GM12878 (cell line): ENCODE data around the gene CMTM1. TPM values are rescaled to one million over a fixed set of nuclear protein-coding genes. Genes with fewer than 3 reads are reported as not detected.
A peak's percentile ranks its signal among the peaks of the same experiment; 100 is the strongest.

ENCODE experiments used
- E4F1 ChIP-seq: fragments of 450-650 bp; IDR thresholded peaks from 2 replicates; pipeline ENCODE4 v1.6.1; 2018; ENCODE audit warnings: borderline replicate concordance, mild to moderate bottlenecking; ENCODE audit not compliant: partially characterized antibody
- FOXM1 ChIP-seq: IDR thresholded peaks from 2 replicates; pipeline ENCODE4 v1.6.1; 2012; ENCODE audit warnings: low read depth, mild to moderate bottlenecking, inconsistent platforms, low read length, moderate library complexity
- HCFC1 ChIP-seq: fragments of 150-350 bp; IDR thresholded peaks from 2 replicates; pipeline ENCODE4 v1.6.1; 2014; ENCODE audit warnings: low read length
- MEF2A ChIP-seq: IDR thresholded peaks from 2 replicates; pipeline ENCODE4 v1.6.1; 2011; ENCODE audit warnings: low read depth, mild to moderate bottlenecking, low read length, moderate library complexity; ENCODE audit not compliant: insufficient read depth
- MEF2B ChIP-seq: fragments of 450-650 bp; IDR thresholded peaks from 2 replicates; pipeline ENCODE4 v1.6.1; 2018; ENCODE audit warnings: mild to moderate bottlenecking, moderate library complexity; ENCODE audit not compliant: partially characterized antibody, poor library complexity, severe bottlenecking
- NRF1 ChIP-seq: conservative IDR thresholded peaks from 2 replicates; pipeline ENCODE4 v1.6.1; 2011; ENCODE audit warnings: mild to moderate bottlenecking, low read depth, low read length, improper control_type of control experiment
- RB1 ChIP-seq: fragments of 450-650 bp; formaldehyde crosslinking; IDR thresholded peaks from 2 replicates; pipeline ENCODE4 v1.6.1; 2017; ENCODE audit warnings: mild to moderate bottlenecking, borderline replicate concordance
- RUNX3 ChIP-seq: IDR thresholded peaks from 2 replicates; pipeline ENCODE4 v1.6.1; 2012; ENCODE audit warnings: low read length, inconsistent platforms
- SUZ12 ChIP-seq: fragments of 200-600 bp; sonication (generic); IDR thresholded peaks from one replicate; pipeline ENCODE4 v1.6.1; 2018; ENCODE audit warnings: antibody characterized with exemption, mild to moderate bottlenecking; ENCODE audit not compliant: unreplicated experiment
- TAF1 ChIP-seq: IDR thresholded peaks from 2 replicates; pipeline ENCODE4 v1.6.1; 2011; ENCODE audit warnings: mild to moderate bottlenecking, low read depth, low read length, borderline replicate concordance
- TARDBP ChIP-seq: IDR thresholded peaks from 2 replicates; pipeline ENCODE4 v1.6.1; 2016; ENCODE audit warnings: borderline replicate concordance
- TBL1XR1 ChIP-seq: IDR thresholded peaks from 2 replicates; pipeline ENCODE4 v1.6.1; 2012; ENCODE audit warnings: low read depth, low read length, improper control_type of control experiment
- TCF3 ChIP-seq: IDR thresholded peaks from 2 replicates; pipeline ENCODE4 v1.6.1; 2012; ENCODE audit warnings: low read depth, mild to moderate bottlenecking, low read length, borderline replicate concordance; ENCODE audit not compliant: insufficient read depth
- WRNIP1 ChIP-seq: IDR thresholded peaks from 2 replicates; pipeline ENCODE4 v1.6.1; 2011; ENCODE audit warnings: low read depth, low read length, improper control_type of control experiment, borderline replicate concordance
- ZNF24 ChIP-seq: fragments of 450-650 bp; IDR thresholded peaks from 2 replicates; pipeline ENCODE4 v1.6.1; 2017; ENCODE audit warnings: antibody characterized with exemption, mild to moderate bottlenecking
- polyA plus RNA-seq, 11 experiments: library from polyadenylated mRNA; depleted of rRNA in 4 of 11; unstranded in 6 of 11; stranded (reverse) in 5 of 11; fragments of >200 nt; fragmentation: Nextera tagmentation in 4 of 11; fragmentation: Illumina TruSeq in 1 of 11; extraction: Ambion mirVana in 4 of 11; extraction: Trizol in 1 of 11; gene quantifications; 1 replicate in 1 of 11; 2 replicates in 10 of 11; pipeline versions ENCODE4 v1.2.1 to v1.2.3, GENCODE V29; 2011 to 2016; ENCODE audit warnings: inconsistent platforms in 2 of 11, missing spikeins in 2 of 11, low read depth in 1 of 11
- total RNA-seq, 4 experiments: library from RNA; depleted of rRNA in 3 of 4; stranded (reverse); fragments of >200 nt in 3 of 4; fragmentation: Illumina TruSeq in 1 of 4; extraction: Trizol in 1 of 4; gene quantifications; 2 replicates each; pipeline versions ENCODE4 v1.2.1 to v1.2.3, GENCODE V29; 2013 to 2021
- TF ChIP-seq, protein P1 (sequence below): fragments of 450-650 bp; formaldehyde crosslinking; IDR thresholded peaks from 2 replicates; pipeline ENCODE4 v1.4.0; 2020; ENCODE audit warnings: mild to moderate bottlenecking, moderate library complexity
- TF ChIP-seq, protein P2 (sequence below): fragments of 450-650 bp; IDR thresholded peaks from 2 replicates; pipeline ENCODE4 v1.6.1; 2017; ENCODE audit warnings: mild to moderate bottlenecking, moderate library complexity
- TF ChIP-seq, protein P3 (sequence below): IDR thresholded peaks from 2 replicates; pipeline ENCODE4 v1.6.1; 2012; ENCODE audit warnings: low read depth, low read length, improper control_type of control experiment

CMTM1 gene
- total and polyA plus RNA-seq, 10 of the 15 experiments (the other 5 are each of a cell fraction or from before 2014, with no cell fraction given), result 0.09 to 3.0 (median 1.4) TPM; not detected in 2

GRCh38 chr16:66516808-66517585 lies 49.2 kb upstream of the CMTM1 start (continued):
- TF ChIP-seq, protein P1, sequence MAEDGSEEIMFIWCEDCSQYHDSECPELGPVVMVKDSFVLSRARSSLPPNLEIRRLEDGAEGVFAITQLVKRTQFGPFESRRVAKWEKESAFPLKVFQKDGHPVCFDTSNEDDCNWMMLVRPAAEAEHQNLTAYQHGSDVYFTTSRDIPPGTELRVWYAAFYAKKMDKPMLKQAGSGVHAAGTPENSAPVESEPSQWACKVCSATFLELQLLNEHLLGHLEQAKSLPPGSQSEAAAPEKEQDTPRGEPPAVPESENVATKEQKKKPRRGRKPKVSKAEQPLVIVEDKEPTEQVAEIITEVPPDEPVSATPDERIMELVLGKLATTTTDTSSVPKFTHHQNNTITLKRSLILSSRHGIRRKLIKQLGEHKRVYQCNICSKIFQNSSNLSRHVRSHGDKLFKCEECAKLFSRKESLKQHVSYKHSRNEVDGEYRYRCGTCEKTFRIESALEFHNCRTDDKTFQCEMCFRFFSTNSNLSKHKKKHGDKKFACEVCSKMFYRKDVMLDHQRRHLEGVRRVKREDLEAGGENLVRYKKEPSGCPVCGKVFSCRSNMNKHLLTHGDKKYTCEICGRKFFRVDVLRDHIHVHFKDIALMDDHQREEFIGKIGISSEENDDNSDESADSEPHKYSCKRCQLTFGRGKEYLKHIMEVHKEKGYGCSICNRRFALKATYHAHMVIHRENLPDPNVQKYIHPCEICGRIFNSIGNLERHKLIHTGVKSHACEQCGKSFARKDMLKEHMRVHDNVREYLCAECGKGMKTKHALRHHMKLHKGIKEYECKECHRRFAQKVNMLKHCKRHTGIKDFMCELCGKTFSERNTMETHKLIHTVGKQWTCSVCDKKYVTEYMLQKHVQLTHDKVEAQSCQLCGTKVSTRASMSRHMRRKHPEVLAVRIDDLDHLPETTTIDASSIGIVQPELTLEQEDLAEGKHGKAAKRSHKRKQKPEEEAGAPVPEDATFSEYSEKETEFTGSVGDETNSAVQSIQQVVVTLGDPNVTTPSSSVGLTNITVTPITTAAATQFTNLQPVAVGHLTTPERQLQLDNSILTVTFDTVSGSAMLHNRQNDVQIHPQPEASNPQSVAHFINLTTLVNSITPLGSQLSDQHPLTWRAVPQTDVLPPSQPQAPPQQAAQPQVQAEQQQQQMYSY (CRISPR knock-in tag), result no peak
- TF ChIP-seq, protein P2, sequence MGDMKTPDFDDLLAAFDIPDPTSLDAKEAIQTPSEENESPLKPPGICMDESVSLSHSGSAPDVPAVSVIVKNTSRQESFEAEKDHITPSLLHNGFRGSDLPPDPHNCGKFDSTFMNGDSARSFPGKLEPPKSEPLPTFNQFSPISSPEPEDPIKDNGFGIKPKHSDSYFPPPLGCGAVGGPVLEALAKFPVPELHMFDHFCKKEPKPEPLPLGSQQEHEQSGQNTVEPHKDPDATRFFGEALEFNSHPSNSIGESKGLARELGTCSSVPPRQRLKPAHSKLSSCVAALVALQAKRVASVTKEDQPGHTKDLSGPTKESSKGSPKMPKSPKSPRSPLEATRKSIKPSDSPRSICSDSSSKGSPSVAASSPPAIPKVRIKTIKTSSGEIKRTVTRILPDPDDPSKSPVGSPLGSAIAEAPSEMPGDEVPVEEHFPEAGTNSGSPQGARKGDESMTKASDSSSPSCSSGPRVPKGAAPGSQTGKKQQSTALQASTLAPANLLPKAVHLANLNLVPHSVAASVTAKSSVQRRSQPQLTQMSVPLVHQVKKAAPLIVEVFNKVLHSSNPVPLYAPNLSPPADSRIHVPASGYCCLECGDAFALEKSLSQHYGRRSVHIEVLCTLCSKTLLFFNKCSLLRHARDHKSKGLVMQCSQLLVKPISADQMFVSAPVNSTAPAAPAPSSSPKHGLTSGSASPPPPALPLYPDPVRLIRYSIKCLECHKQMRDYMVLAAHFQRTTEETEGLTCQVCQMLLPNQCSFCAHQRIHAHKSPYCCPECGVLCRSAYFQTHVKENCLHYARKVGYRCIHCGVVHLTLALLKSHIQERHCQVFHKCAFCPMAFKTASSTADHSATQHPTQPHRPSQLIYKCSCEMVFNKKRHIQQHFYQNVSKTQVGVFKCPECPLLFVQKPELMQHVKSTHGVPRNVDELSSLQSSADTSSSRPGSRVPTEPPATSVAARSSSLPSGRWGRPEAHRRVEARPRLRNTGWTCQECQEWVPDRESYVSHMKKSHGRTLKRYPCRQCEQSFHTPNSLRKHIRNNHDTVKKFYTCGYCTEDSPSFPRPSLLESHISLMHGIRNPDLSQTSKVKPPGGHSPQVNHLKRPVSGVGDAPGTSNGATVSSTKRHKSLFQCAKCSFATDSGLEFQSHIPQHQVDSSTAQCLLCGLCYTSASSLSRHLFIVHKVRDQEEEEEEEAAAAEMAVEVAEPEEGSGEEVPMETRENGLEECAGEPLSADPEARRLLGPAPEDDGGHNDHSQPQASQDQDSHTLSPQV, result no peak
- TF ChIP-seq HCFC1 (no peak; the same call in 1 of the 2 replicates), TBL1XR1 (peak; percentile 95), FOXM1 (peak; percentile 83; the same call in 1 of the 2 replicates), MEF2B (peak; percentile 75), TARDBP (no peak), TCF3 (0 out of 2 replicates have a peak, but pooled peaks have one; percentile 61), TAF1 (no peak), WRNIP1 (no peak), RUNX3 (peak; percentile 98), SUZ12 (no peak), E4F1 (peak; percentile 59), NRF1 (no peak), MEF2A (peak; percentile 88), ZNF24 (no peak), RB1 (no peak)
- TF ChIP-seq, protein P3, sequence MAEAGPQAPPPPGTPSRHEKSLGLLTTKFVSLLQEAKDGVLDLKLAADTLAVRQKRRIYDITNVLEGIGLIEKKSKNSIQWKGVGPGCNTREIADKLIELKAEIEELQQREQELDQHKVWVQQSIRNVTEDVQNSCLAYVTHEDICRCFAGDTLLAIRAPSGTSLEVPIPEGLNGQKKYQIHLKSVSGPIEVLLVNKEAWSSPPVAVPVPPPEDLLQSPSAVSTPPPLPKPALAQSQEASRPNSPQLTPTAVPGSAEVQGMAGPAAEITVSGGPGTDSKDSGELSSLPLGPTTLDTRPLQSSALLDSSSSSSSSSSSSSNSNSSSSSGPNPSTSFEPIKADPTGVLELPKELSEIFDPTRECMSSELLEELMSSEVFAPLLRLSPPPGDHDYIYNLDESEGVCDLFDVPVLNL, result no peak
